ENCODE results near the gene CNDP2. TPM values are rescaled to one million over a fixed set of nuclear protein-coding genes. Genes with fewer than 3 reads are reported as not detected.
A peak's percentile ranks its signal among the peaks of the same experiment; 100 is the strongest.
"Not testable (repeated sequence)": the region's sequence is repeated elsewhere in the genome, so short reads cannot be mapped to it uniquely, and the experiment has no call there.

CNDP2 gene
- total RNA-seq, 1 experiment from 2014 or later: 59.9 TPM

DNA sequence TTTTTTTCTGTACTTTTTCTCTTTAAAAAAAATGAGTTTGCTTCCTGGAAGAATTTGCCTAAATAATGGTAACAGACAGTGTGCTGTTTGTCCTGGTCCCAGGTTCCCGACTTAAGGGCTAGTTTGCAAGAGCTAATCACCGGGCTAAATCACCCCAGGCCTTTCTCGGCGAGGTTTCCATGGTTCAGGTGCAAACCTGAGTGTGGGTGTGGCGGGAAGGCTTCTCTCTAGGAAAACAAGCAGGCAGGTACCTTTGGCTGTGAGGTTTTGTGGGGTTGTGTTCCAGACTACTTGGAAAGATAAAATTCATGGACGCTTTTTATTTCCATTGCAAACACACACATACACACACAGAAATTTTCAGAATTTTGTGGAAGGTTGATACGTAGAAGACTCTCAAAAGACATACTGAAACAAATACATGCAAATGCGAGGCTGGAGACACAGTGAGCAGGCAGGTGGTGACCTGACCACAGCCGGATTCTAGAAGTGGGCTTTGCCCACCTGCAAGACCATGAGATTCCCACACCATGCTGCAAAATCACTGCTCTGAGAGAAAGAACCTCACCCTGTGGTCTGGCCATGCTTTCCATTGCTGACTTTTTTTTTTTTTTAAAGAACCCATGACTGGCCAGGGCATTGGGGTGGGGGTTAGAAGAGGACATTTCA lies 39.0 kb downstream of the CNDP2 start:
- DNase-seq (ENCODE audit: low spot score): no peak

DNA sequence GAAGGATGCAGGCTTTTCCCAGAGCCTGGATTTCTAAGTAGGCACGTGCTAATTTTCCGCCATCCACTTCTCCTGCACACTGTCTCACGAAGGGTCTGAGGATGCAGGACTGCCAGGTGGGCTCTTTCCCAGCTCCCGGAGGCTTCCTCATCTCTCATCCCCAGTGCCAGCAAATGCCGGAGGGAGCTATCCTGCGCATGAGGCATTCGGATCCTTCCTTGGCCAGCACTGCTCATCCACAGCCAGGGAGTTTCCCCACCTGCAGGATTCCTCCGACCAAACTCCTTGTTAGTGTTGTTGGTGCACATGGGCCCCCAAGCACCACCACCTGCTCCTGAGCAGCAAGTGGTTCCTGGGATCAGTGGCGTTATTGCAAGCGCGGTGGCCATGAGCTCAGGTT lies 43.1 kb downstream of the CNDP2 start:
- DNase-seq (ENCODE audit: low spot score): no peak

DNA sequence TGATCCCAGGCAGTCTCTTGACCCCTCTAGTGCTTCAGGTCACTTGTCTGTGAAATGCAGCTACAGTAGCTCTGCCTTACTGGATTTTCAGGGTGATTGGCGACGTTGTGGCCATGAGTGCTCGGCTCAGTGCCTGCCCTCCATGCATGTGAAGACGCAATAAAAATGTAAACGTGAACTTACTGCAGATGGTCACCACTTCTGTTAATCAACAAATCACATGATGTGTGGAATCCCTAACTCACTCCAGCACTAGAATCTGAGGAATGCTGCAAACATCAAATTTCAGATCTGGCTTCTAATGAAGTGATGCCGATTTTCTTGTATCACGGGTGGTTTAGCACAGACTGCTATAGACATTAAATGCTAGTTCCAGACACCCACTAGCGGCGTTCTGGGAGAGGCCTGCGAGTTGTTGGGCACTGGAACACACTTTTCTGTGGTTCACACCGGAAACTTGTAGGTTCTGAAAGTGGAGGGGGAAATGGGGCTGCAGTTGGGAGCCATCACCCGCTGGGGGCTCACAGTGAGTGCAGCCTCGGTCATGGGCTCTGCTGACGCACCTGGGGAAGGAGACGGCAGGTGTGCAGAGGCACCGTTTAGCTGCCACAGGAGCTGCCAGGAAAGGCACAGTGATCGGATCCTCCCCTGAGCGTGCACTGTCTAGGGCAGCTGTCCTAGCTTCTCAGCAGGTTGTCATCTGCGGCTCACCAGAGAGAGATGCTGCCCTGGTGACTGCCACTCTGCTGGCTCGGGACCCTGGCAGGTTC lies 44.7 kb downstream of the CNDP2 start:
- DNase-seq (ENCODE audit: low spot score): no peak

DNA sequence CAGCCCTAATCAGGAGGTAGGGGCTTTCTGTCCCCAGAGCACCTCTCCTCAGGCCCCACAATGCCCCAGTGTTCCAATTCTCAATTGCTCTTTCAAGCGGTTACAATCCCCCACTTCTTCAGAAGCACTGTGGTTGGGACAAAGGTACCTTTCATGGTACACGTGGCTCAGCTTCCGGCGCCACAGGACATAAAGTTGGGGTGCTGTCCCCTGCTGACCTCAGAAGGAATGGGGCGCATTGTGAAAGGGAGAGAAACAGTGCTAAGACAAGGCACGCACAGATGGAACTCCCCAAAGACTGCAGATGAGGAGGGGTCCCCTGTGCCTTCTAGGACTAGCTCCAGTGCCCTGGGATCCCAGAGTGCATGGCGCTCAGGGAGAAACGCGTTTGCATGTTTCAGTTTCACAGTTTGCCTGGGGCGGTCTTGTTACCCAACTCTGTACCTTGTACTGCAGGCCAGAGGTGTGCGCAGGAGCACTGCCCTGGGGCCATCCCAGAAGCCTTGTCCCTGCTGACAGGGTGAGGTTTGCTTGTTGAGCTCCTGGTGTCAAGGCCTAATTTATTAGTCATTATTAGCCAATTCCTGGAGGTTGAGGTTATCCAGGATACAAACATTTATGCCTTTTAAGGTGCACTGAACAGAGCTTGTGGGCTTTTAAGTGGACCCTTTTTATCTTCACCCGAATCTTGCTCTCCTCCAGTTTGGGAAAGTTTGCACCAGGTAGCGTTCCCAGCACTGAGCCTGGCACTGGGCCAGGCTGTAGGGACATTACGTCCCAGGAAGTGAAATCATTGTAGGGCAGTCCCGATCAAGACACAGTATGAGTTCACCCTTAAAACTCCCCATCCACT lies 45.8 kb downstream of the CNDP2 start:
- no peak for DNase-seq (ENCODE audit: low spot score)

DNA sequence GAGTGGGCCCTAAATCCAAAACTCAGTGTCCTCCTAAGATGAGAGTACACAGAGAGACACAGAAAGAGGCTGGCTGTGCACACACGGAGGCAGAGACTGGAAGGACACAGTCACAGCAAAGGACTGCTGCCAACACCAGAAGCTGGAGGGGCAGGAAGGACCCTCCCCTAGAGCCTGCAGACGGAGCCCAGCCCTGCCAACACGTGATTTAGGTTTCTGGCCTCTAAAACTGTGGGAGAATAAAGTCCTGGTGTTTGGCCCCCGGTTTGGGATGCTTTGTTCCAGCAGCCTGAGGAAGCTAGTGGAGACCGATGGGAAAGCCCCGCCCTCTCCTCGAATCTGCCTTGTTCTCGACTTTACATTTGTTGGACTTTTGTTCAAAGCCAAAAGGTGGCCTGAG lies 48.7 kb downstream of the CNDP2 start:
- DNase-seq (ENCODE audit: low spot score): no peak

DNA sequence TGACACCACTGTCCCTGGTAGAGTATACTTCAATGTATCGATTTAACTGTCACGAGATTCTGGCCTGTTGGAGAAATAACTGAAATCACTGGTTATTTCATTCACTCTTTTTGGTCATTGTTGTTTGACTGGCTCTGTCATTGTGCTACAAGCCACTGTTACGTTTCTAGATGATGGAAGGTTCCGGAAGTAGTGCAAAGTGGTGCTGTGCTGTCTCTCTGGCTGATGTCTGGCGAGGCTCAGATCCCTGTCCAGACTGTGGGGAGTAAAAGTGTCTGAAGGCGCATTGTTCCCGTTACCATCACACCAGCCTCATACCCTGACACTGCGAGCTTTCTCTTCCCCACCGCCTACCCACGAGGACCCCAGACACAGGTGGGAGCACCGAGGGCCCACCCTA lies 49.8 kb downstream of the CNDP2 start:
- DNase-seq (ENCODE audit: low spot score): no peak

DNA sequence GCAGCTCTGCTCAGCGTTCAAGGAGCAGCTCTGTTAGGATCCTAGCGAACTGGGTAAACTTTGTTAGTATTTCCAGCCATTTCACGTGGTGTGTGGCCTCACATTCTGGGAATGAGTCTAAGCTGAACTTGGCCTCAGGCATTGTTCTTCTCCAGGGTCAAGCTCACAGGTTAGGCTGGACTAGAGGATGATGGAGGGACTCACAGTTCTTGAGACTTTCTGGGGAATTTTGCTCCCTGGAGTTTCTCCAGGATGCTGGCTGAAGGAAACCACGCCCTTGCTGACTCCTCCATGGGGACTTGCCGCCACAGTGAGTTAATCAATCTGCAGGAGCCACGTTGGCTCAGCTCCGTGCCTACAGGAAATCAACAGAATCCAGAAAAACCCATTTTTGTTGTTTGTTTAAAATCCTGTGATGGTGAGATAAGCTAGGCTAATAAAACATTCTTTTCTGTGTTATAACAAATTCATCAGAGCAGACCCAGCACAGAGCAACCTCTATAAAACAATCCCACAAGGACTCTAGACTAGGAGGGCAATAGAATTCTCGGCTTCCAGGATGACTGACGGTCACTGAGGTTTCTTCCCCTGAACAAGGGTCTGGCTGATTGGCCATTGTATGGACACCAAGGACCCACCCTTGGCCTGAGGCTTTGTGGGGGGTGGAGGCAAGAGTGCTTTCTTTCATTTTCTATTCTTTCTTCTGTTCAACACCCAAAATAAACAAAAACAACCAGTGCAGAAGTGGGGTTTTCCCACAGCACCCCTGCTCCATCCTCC lies 50.8 kb downstream of the CNDP2 start:
- peak; percentile 49 for DNase-seq (ENCODE audit: low spot score)

DNA sequence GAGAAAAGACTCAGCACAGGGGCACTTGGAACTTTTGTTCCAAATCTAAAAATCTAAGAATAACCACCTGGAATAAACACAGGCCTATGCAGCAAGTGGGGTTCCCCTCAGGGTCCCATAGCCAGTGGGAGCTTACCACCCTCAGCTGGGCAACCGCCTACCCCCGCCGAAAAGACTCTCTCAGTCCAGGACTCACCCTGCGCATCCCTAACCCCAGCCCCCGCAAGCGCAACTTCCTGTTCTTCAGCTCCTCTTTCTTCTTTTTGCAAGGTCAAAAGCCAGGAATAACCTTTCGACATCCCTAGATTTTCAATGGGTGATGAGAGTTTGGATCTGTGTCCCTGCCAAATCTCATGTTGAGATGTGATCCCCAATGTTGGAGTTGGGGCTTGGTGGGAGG lies 51.7 kb downstream of the CNDP2 start:
- DNase-seq (ENCODE audit: low spot score): no peak

DNA sequence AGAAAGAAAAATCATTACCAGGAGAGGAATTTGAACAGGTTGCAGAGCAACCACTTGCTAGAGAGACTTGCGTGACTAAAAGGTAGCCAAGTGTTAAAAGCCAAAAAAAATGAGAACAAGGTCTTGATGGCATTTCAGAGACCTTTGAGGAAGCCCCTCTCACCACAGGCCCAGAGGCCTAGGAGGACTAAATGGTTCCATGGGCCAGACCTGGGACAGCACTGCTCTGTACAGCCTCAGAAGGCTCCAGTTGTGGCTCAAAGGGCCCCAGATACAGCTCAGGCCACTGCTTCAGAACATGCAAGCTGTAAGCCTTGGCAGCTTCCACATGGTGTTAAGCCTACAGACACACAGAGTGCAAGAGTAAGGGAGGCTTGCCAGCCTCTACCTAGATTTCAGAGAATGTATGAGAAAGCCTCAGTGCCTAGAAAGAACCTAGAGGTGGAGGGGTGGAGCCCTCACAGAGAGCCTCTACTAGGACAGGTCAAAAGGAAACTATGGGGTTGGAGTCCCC lies 53.5 kb downstream of the CNDP2 start:
- DNase-seq (ENCODE audit: low spot score): no peak

DNA sequence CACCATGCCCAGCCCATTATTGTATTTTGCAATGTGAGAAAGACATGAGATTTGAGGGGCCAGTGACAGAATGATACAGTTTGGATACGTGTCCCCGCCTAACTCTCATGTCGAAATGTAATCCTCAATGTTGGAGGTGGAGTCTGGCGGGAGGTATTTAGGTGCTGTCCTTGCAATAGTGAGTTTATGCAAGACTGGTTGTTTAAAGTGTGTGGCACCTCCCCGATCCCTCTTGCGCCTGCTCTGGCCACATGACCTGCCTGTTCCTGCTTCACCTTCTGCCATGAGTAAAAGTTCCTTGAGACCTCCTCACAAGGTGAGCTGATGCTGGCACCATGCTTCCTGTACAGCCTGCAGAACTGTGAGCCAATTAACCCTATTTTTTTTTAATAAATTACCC lies 54.7 kb downstream of the CNDP2 start:
- DNase-seq (ENCODE audit: low spot score): no peak

DNA sequence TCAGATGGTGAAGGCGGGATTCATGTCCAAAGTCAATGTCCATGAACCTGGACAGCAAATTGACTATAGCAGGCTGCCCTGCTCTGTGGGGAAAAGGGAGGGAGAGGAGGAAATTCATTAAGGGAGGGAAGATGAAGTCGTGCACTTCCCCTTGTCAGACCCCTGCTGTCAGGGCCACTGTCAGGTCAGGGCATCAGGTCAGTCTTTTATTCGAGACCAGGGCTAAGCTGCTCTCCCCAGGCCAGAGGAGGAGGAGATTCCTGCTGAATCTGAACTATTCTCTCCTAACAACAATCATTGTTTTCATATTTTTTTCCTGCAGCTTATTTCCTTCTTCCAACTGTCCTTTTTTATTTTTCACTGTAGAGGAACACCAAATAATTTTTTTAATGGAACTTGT lies 55.3 kb downstream of the CNDP2 start:
- no peak for DNase-seq (ENCODE audit: low spot score)

DNA sequence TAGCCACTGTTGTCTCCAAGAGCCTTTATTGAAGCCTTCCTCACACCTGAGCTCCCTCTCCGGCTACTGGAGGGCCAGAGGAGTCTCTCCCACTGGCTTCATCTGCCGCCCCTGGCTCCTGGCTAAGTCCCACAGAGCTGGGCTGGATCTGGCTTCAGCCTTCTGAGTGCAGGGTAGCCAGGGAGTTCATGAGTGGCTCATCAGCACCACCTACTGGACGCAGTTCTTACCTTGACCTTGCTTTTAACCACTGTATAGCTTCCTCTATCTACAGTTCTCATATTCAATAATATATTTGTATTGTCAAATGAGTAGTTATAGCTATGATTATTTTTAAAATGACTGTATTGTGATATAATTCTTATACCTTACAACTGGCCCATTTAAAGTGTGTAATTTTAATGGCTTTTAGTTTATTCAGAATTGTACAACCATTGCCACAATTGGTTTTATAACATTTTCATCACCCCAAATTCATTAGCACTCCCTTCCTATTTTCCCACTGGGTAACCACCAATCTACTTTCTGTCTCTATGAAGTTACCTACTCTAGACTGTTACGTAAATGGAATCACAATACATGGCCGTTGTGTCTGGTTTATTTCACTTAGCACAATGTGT lies 55.9 kb downstream of the CNDP2 start:
- DNase-seq (ENCODE audit: low spot score): peak; percentile 69

DNA sequence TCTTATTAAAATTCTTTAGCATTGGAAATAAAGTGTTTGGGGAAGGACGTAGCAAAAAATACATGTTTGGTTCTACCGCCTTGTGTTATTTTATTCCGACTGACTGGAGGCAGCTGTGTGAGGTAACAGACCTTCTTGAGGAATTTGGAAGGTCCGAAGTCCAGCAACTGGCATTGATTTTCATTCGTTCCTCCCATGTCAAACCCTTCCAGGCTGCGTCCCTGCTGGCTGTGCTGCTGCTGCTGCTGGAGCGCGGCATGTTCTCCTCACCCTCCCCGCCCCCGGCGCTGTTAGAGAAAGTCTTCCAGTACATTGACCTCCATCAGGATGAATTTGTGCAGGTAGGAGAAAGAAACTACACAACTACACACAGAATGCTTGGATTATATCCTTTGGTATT lies 60.0 kb downstream of the CNDP2 start:
- no peak for DNase-seq (ENCODE audit: low spot score)

DNA sequence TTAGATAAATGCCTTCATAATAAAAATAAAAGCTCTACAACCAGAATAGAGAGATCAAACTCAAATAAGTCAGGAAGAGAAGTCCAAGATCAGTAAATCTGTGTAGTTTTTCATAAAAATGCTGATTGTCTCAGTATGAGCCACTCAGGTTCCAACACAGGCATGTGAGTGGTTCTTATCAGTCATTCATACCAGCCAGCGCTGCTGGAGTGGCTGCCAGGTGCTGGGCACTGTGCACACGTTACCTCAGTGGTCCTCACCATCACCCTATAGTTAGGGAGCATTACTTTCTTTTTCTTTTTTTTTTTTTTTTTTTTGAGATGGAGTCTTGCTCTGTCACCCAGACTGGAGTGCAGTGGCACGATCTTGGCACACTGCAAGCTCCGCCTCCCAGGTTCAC lies 61.9 kb downstream of the CNDP2 start:
- no peak for DNase-seq (ENCODE audit: low spot score)

DNA sequence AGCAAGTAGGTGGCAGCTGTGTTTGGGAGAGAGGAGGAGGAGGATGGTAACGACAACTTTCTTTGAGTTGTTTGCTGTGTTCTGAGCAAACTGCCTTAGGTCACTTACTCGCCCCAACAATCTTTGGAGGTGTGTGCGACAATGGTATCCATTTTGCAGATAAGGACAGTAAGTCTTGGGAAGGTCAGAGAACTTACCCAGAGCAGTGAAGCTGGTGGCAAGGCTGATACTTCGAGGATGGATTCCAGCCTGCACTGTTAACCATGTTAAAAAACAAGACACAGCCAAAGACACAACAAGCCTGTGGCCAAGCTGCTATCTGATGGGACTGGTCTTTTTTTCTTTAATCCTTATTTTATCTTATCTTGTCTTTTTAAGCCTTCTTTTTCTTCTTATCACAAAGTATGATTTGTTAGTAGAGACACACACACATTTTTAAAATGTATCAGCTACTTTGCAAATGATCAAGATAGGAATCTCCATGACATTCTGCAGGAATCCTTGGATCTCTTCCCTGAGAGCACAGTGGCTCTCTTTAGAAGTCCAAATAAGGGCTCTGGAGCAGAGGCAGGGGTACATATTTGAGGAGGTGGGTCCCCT lies 66.1 kb downstream of the CNDP2 start:
- no peak for DNase-seq (ENCODE audit: low spot score)

DNA sequence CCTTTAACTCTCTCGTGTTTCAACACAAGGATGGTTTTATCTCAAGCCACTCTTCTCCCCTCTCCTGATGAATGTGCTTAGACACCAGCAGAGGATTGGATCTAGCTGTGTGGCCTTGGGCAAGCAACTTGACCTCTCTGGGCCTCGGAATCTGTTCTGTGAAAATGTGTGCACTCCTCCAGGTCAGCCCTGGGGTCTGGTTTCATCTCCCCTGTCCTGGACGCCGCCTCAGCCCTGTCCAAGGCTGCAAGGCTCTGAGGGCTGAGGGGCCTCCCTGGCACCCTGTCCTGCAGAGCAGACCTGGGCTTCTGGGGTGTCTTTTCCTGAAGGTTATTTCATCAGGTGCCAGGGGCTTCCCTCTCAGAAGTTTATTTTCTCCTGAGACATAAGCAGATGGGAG lies 66.6 kb downstream of the CNDP2 start:
- no peak for DNase-seq (ENCODE audit: low spot score)

DNA sequence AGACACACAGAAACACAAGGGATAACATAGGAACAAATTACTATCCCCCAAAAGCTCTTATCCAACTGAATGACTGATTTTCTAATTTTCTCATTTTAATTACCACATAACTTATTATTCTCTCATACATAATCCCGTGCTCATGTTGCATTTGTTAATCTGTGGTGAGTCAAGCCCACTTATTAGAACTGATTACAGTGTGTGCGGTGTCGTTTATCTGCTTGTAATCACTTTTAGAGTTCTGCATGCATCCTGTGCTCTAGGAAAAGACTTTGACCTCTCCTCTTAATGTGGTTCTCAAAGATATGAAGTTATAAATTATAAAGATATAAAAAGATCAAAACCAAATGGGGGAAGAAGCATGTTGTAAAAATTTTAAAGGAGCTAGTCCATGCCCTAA lies 67.8 kb downstream of the CNDP2 start:
- no peak for DNase-seq (ENCODE audit: low spot score)

DNA sequence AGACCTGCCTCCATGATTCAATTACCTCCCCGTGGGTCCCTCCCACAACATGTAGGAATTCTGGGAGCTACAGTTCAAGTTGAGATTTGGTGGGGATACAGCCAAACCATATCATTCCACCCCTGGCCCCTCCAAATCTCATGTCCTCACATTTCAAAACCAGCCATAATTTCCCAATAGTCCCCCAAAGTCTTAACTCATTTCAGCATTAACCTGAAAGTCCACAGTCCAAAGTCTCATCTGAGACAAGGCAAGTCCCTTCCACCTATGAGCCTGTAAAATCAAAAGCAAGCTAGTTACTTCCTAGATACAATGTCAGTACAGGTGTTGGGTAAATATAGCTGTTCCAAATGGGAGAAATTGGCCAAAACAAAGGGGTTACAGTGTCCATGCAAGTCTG lies 69.0 kb downstream of the CNDP2 start:
- DNase-seq (ENCODE audit: low spot score): not testable (repeated sequence)

DNA sequence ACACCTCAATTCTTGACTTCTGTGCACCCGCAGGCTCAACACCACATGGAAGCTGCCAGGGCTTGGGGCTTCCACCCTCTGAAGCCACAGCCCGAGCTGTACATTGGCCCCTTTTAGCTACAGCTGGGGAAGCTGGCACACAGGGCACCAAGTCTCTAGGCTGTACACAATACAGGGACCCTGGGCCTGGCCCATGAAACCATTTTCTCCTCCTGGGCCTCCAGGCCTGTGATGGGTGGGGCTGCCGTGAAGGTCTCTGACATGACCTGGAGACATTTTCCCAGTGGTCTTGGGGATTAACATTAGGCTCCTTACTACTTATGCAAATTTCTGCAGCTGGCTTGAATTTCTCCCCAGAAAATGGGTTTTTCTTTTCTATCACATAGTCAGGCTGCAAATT lies 69.8 kb downstream of the CNDP2 start:
- DNase-seq (ENCODE audit: low spot score): not testable (repeated sequence)

DNA sequence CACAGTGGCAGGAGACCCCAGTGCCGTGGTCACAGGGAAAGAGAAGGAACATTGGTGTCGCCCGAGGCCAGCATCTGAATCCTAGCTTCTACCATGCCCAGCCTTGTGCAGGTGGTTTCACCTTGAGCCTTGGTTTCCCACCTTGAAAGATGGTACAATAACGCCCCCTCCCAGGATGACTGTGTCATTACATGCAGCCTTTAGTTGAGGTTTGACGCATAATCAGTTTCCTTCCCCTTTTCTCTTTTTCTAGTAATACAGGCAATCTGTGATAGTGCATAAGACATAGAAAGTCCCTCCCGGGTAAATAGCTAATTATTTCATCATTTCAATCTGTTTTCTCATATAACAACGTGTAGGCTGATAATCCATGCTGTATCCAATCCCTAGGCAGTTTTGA lies 71.7 kb downstream of the CNDP2 start:
- no peak for DNase-seq (ENCODE audit: low spot score)

DNA sequence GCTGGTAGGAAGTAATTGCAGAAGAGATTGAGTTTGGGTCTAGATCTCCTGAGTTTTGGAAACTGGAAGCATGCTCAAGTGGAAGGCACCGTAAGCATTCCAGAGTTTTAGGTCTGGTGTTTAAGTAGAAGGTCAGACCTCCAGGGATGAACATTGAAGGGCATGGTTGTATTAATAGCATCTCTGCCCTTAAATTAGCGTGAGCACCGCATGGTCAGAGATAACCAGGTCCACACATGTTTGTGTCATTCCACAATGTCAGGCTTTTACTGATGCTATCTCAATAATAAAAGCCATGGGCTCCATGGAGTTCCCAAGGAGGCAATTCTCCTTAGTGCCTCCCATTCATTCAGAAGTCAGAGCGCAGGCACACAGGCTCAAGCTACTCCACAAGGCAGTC lies 73.2 kb downstream of the CNDP2 start:
- no peak for DNase-seq (ENCODE audit: low spot score)

Measured in A172 (cell line).